Mammary epithelial cell (primary cell): ENCODE measurements around the gene CCDC70.

Experiments
- EZH2 ChIP-seq: IDR thresholded peaks from 2 replicates; pipeline ENCODE4 v1.6.1; 2012; ENCODE audit warnings: low read length, inconsistent platforms, borderline replicate concordance
- TF ChIP-seq, protein P1 (sequence below), 2 donors: IDR thresholded peaks in 1 of 2; conservative IDR thresholded peaks in 1 of 2; 2 replicates each; pipeline ENCODE4 v1.5.1; 2011 to 2012; ENCODE audit warnings: inconsistent platforms in 2 of 2, low read length in 2 of 2, mild to moderate bottlenecking in 2 of 2, control low read depth in 1 of 2, low read depth in 1 of 2; ENCODE audit not compliant: insufficient read depth in 1 of 2; ENCODE audit errors: extremely low read depth in 1 of 2

DNA sequence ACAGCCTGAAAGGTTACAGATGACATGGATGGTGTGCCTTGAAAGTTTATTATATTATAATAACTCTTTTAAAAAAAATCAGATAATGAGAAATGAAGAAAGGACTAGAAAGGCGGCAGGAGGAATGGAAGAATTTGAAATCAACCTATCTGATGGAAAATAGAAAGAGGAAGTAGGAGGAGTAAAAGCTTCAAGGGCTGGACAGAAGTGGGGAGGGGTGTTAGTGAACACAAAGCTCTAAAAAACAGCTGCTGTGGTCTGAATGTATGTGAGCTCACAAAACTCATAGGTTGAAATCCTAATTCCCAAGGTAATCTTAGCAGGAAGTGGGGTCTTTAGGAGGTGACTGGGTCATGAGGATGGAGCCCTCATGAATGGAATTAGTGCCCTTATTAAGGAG is 19.5 kb downstream of the CCDC70 start:
- TF ChIP-seq, protein P1, sequence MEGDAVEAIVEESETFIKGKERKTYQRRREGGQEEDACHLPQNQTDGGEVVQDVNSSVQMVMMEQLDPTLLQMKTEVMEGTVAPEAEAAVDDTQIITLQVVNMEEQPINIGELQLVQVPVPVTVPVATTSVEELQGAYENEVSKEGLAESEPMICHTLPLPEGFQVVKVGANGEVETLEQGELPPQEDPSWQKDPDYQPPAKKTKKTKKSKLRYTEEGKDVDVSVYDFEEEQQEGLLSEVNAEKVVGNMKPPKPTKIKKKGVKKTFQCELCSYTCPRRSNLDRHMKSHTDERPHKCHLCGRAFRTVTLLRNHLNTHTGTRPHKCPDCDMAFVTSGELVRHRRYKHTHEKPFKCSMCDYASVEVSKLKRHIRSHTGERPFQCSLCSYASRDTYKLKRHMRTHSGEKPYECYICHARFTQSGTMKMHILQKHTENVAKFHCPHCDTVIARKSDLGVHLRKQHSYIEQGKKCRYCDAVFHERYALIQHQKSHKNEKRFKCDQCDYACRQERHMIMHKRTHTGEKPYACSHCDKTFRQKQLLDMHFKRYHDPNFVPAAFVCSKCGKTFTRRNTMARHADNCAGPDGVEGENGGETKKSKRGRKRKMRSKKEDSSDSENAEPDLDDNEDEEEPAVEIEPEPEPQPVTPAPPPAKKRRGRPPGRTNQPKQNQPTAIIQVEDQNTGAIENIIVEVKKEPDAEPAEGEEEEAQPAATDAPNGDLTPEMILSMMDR (conservative IDR thresholded peaks at IDR 0.05 in 1 of 2, IDR thresholded peaks at IDR 0.05 in 1 of 2; ENCODE audit: extremely low read depth in 1 of 2, insufficient read depth in 1 of 2, low read depth in 1 of 2, low read length in 2 of 2), result no peak
- no peak for TF ChIP-seq EZH2
